Natural killer cell (primary cell): ENCODE results near the gene BRK1. TPM values are rescaled to one million over a fixed set of nuclear protein-coding genes. Genes with fewer than 3 reads are reported as not detected.

Experiments used
- ATAC-seq, 3 donors: fragments of 150-1000 bp in 2 of 3; fragments of 200-7000 bp in 1 of 3; cut with Tn5 transposase; 1 replicate in 1 of 3; 2 replicates in 2 of 3; pipeline ENCODE4 v1.10.0; 2021; ENCODE audit warnings: mild to moderate bottlenecking in 2 of 3, moderate library complexity in 2 of 3
- DNase-seq, 2 donors: peaks; one replicate each; pipeline versions ENCODE4 v3.0.0 to v3.0.0-alpha.2; 2013 to 2021; ENCODE audit warnings: mixed read lengths in 1 of 2
- H3K27ac ChIP-seq: one replicate; pipeline ENCODE4 v1.5.1; 2013; ENCODE audit warnings: mild to moderate bottlenecking, low read length
- H3K27me3 ChIP-seq: one replicate; pipeline ENCODE4 v1.6.1; 2013; ENCODE audit warnings: low read length; ENCODE audit not compliant: control insufficient read depth, insufficient read depth
- H3K36me3 ChIP-seq: one replicate; pipeline ENCODE4 v1.6.1; 2013; ENCODE audit warnings: low read length; ENCODE audit not compliant: control insufficient read depth, insufficient read depth
- H3K4me1 ChIP-seq: one replicate; pipeline ENCODE4 v1.6.1; 2013; ENCODE audit warnings: low read length; ENCODE audit not compliant: control insufficient read depth, insufficient read depth
- H3K4me3 ChIP-seq: one replicate; pipeline ENCODE4 v1.5.1; 2013; ENCODE audit warnings: low read length
- H3K9me3 ChIP-seq: one replicate; pipeline ENCODE4 v1.6.1; 2013; ENCODE audit warnings: low read length; ENCODE audit not compliant: control insufficient read depth, insufficient read depth
- H3K27ac Mint-ChIP-seq, 2 donors: one replicate each; pipeline ENCODE4 v1.8.0; 2022; ENCODE audit warnings: mild to moderate bottlenecking in 2 of 2, mixed read lengths in 2 of 2, moderate library complexity in 1 of 2
- H3K27me3 Mint-ChIP-seq, 2 donors: one replicate each; pipeline ENCODE4 v1.8.0; 2022; ENCODE audit warnings: low read depth in 2 of 2, mixed read lengths in 2 of 2
- H3K36me3 Mint-ChIP-seq: one replicate; pipeline ENCODE4 v1.8.0; 2022; ENCODE audit warnings: mixed read lengths
- H3K4me1 Mint-ChIP-seq, 2 donors: one replicate each; pipeline ENCODE4 v1.8.0; 2022; ENCODE audit warnings: mixed read lengths in 2 of 2
- H3K4me3 Mint-ChIP-seq: one replicate; pipeline ENCODE4 v1.8.0; 2022; ENCODE audit warnings: mild to moderate bottlenecking, moderate library complexity, mixed read lengths
- H3K9me3 Mint-ChIP-seq, 2 donors: one replicate each; pipeline ENCODE4 v1.8.0; 2022; ENCODE audit warnings: mixed read lengths in 2 of 2
- WGBS: methylation state at CpG from one replicate; pipeline ENCODE4 v1.1.7; 2013; ENCODE audit warnings: missing lambda C conversion rate; ENCODE audit not compliant: insufficient coverage; 5-methylcytosine and 5-hydroxymethylcytosine counted together
- intact Hi-C: fragments of 100-400 bp; cut with micrococcal nuclease; formaldehyde crosslinking; loops from one replicate; pipeline ENCODE4 v1.14.2; 2022
- total RNA-seq, 4 donors: library from RNA; stranded (reverse); fragments of 120-200 nt in 1 of 4; gene quantifications; one replicate each; pipeline versions ENCODE4 v1.2.3 to v1.2.4, GENCODE V29; 2013 to 2022
- TF ChIP-seq, protein P1 (sequence below): fragments of 200-600 bp; IDR thresholded peaks from one replicate; pipeline ENCODE4 v1.8.0; 2022; ENCODE audit warnings: antibody characterized with exemption

Gene BRK1
- total RNA-seq, 3 donors from 2014 or later (not counting 1 experiment from before 2014, with no cell fraction given) = 65.8 to 78.5 (median 75.0) TPM

DNA sequence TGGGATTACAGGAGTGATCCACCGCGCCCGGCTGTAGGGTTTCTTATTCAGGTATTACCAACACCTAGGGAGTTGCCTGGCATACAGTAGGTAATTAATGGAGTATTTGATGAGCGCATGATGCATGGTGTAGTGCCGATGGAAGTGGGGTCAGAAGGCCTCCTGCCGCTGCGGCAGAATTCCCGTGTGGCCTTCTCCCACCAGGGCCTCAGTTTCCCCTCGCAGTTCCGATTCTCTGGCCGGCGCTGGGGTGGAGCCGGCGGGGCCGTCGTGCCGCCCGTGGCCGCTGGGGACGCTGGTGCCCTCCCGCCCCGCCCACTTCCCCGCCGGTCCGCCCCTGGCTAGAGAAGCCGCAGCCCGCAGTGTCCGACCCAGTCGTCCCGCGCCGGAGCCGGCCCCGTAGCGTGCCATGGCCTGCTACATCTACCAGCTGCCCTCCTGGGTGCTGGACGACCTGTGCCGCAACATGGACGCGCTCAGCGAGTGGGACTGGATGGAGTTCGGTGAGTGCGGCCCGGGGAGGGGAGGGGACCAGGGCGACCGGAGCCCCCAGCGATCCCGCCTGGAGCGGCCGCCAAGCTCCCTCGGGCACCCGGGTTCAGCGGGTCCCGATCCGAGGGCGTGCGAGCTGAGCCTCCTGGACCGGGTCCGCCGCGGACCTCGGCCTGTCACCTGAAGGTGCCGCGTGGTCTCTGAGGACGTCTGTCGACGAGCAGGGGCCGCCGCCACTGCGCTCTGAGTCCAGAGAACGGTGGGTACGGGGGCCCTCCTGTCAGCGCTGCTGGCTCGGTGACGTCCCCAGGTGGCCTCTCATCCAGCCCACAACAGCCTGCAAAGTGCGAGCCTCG lies 49.3 kb downstream of the BRK1 start, which contains the start of gene IRAK2:
Gene IRAK2, plus strand, starts transcription at position 374 of the 848 bp plus-strand sequence. Its CDS starts 36 bp downstream, at position 410.
- H3K4me1 Mint-ChIP-seq = peaks cover 23 to 32% of the 10 kb centered on the region in 2 donors
- Histone ChIP-seq H3K27ac (peak within 1 kb of the TSS; percentile 52), H3K36me3 (no peaks in the 10 kb centered on the region), H3K9me3 (peaks cover 11% of the 10 kb centered on the region), H3K27me3 (no peaks in the 10 kb centered on the region), H3K4me1 (peaks cover 28% of the 10 kb centered on the region), H3K4me3 (peak within 1 kb of the TSS; percentile 82)
- peak within 1 kb of the TSS; percentile 72 to 78 for H3K27ac Mint-ChIP-seq
- ATAC-seq (peak; percentile 91 to 92 (median 91)), DNase-seq (peak; percentile 64 to 79)
- TF ChIP-seq, protein P1, sequence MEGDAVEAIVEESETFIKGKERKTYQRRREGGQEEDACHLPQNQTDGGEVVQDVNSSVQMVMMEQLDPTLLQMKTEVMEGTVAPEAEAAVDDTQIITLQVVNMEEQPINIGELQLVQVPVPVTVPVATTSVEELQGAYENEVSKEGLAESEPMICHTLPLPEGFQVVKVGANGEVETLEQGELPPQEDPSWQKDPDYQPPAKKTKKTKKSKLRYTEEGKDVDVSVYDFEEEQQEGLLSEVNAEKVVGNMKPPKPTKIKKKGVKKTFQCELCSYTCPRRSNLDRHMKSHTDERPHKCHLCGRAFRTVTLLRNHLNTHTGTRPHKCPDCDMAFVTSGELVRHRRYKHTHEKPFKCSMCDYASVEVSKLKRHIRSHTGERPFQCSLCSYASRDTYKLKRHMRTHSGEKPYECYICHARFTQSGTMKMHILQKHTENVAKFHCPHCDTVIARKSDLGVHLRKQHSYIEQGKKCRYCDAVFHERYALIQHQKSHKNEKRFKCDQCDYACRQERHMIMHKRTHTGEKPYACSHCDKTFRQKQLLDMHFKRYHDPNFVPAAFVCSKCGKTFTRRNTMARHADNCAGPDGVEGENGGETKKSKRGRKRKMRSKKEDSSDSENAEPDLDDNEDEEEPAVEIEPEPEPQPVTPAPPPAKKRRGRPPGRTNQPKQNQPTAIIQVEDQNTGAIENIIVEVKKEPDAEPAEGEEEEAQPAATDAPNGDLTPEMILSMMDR = peak; percentile 99
- no peaks in the 10 kb centered on the region for H3K27me3 Mint-ChIP-seq
- intact Hi-C loops = loop anchor here (1.0 to 2.0 kb wide), 2 partner anchors 30 to 61 kb away; no protein-coding TSS in a partner anchor
- H3K4me3 Mint-ChIP-seq = peak within 1 kb of the TSS; percentile 90
- H3K36me3 Mint-ChIP-seq = peaks cover 8% of the 10 kb centered on the region
- 2% methylated on average over 76 of the region's 76 CpGs for WGBS
- peaks cover 4 to 7% of the 10 kb centered on the region in 2 donors for H3K9me3 Mint-ChIP-seq

DNA sequence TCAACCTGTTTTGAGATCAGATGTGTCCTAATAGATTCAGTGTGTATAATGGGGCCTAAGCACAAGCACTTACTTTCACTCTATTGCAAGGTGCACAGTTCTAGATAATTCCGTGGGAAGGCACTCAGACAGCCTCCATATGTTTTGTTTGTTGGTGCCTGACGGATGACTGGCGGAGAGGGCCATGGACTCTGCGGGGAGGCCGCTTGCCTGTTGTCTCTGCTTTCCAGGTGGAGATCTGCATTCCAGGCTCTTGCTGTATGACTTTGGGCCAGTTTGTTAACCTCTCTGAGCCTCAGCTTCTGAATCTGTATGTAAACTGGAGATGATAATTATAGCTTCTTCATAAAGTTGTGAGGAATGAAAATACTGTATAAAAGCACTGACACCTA lies 50.7 kb downstream of the BRK1 start:
- no peaks in the 10 kb centered on the region for H3K27me3 ChIP-seq
- H3K27ac ChIP-seq = no peak overlapping the region
- TF ChIP-seq, protein P1 = no peak
- intact Hi-C loops = no loop called here
- peaks cover 8% of the 10 kb centered on the region for H3K36me3 Mint-ChIP-seq
- H3K4me3 ChIP-seq = no peak overlapping the region
- H3K9me3 Mint-ChIP-seq = peaks cover 4 to 7% of the 10 kb centered on the region in 2 donors
- H3K27me3 Mint-ChIP-seq = no peaks in the 10 kb centered on the region
- no peaks in the 10 kb centered on the region for H3K36me3 ChIP-seq
- peak overlapping the region; percentile 90 for H3K4me3 Mint-ChIP-seq
- peak overlapping the region; percentile 58 to 78 for H3K27ac Mint-ChIP-seq
- no peak for DNase-seq
- peaks cover 11% of the 10 kb centered on the region for H3K9me3 ChIP-seq
- WGBS = 94% methylated on average over 5 of the region's 5 CpGs
- peaks cover 32 to 38% of the 10 kb centered on the region in 2 donors for H3K4me1 Mint-ChIP-seq
- no peak for ATAC-seq
- H3K4me1 ChIP-seq = peaks cover 37% of the 10 kb centered on the region

DNA sequence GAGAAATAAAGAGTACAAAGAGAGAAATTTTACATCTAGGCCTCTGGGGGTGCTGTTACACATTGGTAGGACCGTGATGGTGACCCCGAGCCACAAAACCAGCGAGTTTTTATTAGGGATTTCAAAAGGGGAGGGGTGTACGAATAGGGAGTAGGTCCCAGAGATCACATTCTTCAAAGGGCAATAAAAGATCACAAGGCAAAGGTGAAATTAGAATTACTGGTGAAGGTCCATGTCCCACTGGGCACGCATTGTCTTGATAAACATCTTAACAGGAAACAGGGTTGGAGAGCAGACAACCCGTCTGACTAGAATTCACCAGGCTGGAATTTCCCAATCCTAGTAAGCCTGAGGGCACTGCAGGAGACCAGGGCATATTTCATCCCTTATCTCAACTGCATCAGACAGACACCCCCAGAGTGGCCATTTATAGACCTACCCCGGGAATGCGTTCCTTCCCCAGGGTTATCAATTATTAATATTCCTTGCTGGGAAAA lies 53.6 kb downstream of the BRK1 start:
- TF ChIP-seq, protein P1 = no peak
- Histone ChIP-seq H3K27ac (no peak overlapping the region), H3K36me3 (no peaks in the 10 kb centered on the region), H3K4me3 (no peak overlapping the region), H3K9me3 (peaks cover 11% of the 10 kb centered on the region), H3K27me3 (no peaks in the 10 kb centered on the region), H3K4me1 (peaks cover 40% of the 10 kb centered on the region)
- 94% methylated on average over 8 of the region's 8 CpGs for WGBS
- no peak overlapping the region for H3K4me3 Mint-ChIP-seq
- H3K9me3 Mint-ChIP-seq = peaks cover 4 to 7% of the 10 kb centered on the region in 2 donors
- H3K36me3 Mint-ChIP-seq = peaks cover 8% of the 10 kb centered on the region
- no peak for ATAC-seq
- intact Hi-C loops = no loop called here
- peaks cover 32 to 38% of the 10 kb centered on the region in 2 donors for H3K4me1 Mint-ChIP-seq
- no peak for DNase-seq
- peak overlapping the region; percentile 33 to 72 for H3K27ac Mint-ChIP-seq
- H3K27me3 Mint-ChIP-seq = no peaks in the 10 kb centered on the region
